Measurements from ENCODE around the gene PRDM10. TPM values are rescaled to one million over a fixed set of nuclear protein-coding genes. Genes with fewer than 3 reads are reported as not detected.

PRDM10 gene
- total RNA-seq, 1 experiment from 2014 or later = 18.9 TPM

DNA sequence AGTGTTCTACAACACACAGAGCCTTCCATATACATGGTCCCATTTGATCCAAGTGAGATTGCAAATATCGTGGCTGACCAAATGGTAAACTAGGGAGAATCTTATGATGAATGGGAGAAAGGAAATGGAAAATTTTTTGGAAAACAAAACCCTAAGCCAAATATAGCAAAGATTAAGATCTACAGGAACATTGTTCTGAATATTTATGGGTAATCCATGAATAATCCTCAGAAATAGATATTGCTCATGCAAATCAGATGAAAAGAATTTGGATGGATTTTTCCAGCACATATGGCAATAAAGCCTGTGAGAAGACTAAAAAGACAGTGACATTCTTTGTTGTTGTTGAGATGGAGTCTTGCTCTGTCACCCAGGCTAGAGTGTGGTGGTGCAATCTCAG lies 21.7 kb upstream of the PRDM10 start:
- H3K27ac Mint-ChIP-seq = no peak overlapping the region
- H3K4me1 Mint-ChIP-seq = peaks cover 8% of the 10 kb centered on the region
- DNase-seq (ENCODE audit: low spot score) (no peak), ATAC-seq (no peak)
- no peak overlapping the region for H3K4me3 Mint-ChIP-seq
- H3K36me3 Mint-ChIP-seq = no peaks in the 10 kb centered on the region
- TF ChIP-seq, protein P1, sequence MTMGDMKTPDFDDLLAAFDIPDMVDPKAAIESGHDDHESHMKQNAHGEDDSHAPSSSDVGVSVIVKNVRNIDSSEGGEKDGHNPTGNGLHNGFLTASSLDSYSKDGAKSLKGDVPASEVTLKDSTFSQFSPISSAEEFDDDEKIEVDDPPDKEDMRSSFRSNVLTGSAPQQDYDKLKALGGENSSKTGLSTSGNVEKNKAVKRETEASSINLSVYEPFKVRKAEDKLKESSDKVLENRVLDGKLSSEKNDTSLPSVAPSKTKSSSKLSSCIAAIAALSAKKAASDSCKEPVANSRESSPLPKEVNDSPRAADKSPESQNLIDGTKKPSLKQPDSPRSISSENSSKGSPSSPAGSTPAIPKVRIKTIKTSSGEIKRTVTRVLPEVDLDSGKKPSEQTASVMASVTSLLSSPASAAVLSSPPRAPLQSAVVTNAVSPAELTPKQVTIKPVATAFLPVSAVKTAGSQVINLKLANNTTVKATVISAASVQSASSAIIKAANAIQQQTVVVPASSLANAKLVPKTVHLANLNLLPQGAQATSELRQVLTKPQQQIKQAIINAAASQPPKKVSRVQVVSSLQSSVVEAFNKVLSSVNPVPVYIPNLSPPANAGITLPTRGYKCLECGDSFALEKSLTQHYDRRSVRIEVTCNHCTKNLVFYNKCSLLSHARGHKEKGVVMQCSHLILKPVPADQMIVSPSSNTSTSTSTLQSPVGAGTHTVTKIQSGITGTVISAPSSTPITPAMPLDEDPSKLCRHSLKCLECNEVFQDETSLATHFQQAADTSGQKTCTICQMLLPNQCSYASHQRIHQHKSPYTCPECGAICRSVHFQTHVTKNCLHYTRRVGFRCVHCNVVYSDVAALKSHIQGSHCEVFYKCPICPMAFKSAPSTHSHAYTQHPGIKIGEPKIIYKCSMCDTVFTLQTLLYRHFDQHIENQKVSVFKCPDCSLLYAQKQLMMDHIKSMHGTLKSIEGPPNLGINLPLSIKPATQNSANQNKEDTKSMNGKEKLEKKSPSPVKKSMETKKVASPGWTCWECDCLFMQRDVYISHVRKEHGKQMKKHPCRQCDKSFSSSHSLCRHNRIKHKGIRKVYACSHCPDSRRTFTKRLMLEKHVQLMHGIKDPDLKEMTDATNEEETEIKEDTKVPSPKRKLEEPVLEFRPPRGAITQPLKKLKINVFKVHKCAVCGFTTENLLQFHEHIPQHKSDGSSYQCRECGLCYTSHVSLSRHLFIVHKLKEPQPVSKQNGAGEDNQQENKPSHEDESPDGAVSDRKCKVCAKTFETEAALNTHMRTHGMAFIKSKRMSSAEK (CRISPR knock-in tag; IDR thresholded peaks at IDR 0.05; ENCODE audit: borderline replicate concordance) = no peak
- TF ChIP-seq, protein P2, sequence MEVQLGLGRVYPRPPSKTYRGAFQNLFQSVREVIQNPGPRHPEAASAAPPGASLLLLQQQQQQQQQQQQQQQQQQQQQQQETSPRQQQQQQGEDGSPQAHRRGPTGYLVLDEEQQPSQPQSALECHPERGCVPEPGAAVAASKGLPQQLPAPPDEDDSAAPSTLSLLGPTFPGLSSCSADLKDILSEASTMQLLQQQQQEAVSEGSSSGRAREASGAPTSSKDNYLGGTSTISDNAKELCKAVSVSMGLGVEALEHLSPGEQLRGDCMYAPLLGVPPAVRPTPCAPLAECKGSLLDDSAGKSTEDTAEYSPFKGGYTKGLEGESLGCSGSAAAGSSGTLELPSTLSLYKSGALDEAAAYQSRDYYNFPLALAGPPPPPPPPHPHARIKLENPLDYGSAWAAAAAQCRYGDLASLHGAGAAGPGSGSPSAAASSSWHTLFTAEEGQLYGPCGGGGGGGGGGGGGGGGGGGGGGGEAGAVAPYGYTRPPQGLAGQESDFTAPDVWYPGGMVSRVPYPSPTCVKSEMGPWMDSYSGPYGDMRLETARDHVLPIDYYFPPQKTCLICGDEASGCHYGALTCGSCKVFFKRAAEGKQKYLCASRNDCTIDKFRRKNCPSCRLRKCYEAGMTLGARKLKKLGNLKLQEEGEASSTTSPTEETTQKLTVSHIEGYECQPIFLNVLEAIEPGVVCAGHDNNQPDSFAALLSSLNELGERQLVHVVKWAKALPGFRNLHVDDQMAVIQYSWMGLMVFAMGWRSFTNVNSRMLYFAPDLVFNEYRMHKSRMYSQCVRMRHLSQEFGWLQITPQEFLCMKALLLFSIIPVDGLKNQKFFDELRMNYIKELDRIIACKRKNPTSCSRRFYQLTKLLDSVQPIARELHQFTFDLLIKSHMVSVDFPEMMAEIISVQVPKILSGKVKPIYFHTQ (CRISPR knock-in tag; IDR thresholded peaks at IDR 0.05) = no peak
- ChIA-PET POLR2A (no interaction called here), CTCF (no interaction called here)
- peaks cover 2% of the 10 kb centered on the region; the same call in 1 of the 2 replicates for H3K27me3 Mint-ChIP-seq (ENCODE audit: low read depth)
- H3K9me3 Mint-ChIP-seq = peaks cover 9% of the 10 kb centered on the region

DNA sequence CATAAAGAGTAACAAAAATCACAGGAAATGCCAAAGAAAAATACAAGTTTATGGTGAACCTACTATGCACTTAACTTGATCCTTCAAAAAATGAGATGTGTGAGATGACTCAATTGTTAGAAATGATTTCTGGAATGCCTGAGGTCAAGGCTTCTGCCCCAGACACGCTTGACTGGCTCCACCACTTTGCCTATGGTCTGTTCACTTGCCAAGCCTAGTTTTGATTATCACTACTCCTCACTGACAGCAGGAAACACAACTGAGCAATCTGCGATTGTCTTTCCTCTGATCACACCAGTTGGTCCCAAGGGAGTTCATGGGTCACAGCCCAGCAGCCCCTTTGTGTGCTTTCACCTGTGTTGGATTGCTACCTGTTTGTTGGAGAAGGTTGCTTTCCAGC lies 20.6 kb upstream of the PRDM10 start:
- no peak overlapping the region for H3K27ac Mint-ChIP-seq
- H3K4me1 Mint-ChIP-seq = peaks cover 4% of the 10 kb centered on the region
- peaks cover 9% of the 10 kb centered on the region for H3K9me3 Mint-ChIP-seq
- POLR2A ChIA-PET = no interaction called here
- H3K4me3 Mint-ChIP-seq = no peak overlapping the region
- CTCF ChIA-PET = no interaction called here
- ATAC-seq = no peak
- peaks cover 2% of the 10 kb centered on the region; the same call in 1 of the 2 replicates for H3K27me3 Mint-ChIP-seq (ENCODE audit: low read depth)
- no peak for DNase-seq (ENCODE audit: low spot score)
- H3K36me3 Mint-ChIP-seq = no peaks in the 10 kb centered on the region
- TF ChIP-seq ZNF219 (CRISPR knock-in tag; IDR thresholded peaks at IDR 0.05; ENCODE audit: borderline replicate concordance) (no peak), ELF4 (CRISPR knock-in tag; IDR thresholded peaks at IDR 0.05; ENCODE audit: low read depth) (no peak), RELA (CRISPR knock-in tag; IDR thresholded peaks at IDR 0.05; ENCODE audit: borderline replicate concordance) (no peak), NR2C2 (CRISPR knock-in tag; IDR thresholded peaks at IDR 0.05) (no peak), GTF2I (CRISPR knock-in tag; conservative IDR thresholded peaks at IDR 0.05) (no peak), ESRRA (CRISPR knock-in tag; IDR thresholded peaks at IDR 0.05; ENCODE audit: borderline replicate concordance) (no peak), SMAD3 (CRISPR knock-in tag; IDR thresholded peaks at IDR 0.05; ENCODE audit: borderline replicate concordance) (no peak)
- TF ChIP-seq, protein P3, sequence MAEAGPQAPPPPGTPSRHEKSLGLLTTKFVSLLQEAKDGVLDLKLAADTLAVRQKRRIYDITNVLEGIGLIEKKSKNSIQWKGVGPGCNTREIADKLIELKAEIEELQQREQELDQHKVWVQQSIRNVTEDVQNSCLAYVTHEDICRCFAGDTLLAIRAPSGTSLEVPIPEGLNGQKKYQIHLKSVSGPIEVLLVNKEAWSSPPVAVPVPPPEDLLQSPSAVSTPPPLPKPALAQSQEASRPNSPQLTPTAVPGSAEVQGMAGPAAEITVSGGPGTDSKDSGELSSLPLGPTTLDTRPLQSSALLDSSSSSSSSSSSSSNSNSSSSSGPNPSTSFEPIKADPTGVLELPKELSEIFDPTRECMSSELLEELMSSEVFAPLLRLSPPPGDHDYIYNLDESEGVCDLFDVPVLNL (CRISPR knock-in tag; IDR thresholded peaks at IDR 0.05; ENCODE audit: borderline replicate concordance, low read depth) = no peak
- TF ChIP-seq, protein P4, sequence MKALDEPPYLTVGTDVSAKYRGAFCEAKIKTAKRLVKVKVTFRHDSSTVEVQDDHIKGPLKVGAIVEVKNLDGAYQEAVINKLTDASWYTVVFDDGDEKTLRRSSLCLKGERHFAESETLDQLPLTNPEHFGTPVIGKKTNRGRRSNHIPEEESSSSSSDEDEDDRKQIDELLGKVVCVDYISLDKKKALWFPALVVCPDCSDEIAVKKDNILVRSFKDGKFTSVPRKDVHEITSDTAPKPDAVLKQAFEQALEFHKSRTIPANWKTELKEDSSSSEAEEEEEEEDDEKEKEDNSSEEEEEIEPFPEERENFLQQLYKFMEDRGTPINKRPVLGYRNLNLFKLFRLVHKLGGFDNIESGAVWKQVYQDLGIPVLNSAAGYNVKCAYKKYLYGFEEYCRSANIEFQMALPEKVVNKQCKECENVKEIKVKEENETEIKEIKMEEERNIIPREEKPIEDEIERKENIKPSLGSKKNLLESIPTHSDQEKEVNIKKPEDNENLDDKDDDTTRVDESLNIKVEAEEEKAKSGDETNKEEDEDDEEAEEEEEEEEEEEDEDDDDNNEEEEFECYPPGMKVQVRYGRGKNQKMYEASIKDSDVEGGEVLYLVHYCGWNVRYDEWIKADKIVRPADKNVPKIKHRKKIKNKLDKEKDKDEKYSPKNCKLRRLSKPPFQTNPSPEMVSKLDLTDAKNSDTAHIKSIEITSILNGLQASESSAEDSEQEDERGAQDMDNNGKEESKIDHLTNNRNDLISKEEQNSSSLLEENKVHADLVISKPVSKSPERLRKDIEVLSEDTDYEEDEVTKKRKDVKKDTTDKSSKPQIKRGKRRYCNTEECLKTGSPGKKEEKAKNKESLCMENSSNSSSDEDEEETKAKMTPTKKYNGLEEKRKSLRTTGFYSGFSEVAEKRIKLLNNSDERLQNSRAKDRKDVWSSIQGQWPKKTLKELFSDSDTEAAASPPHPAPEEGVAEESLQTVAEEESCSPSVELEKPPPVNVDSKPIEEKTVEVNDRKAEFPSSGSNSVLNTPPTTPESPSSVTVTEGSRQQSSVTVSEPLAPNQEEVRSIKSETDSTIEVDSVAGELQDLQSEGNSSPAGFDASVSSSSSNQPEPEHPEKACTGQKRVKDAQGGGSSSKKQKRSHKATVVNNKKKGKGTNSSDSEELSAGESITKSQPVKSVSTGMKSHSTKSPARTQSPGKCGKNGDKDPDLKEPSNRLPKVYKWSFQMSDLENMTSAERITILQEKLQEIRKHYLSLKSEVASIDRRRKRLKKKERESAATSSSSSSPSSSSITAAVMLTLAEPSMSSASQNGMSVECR (CRISPR knock-in tag; IDR thresholded peaks at IDR 0.05; ENCODE audit: borderline replicate concordance) = no peak
- TF ChIP-seq, protein P5, sequence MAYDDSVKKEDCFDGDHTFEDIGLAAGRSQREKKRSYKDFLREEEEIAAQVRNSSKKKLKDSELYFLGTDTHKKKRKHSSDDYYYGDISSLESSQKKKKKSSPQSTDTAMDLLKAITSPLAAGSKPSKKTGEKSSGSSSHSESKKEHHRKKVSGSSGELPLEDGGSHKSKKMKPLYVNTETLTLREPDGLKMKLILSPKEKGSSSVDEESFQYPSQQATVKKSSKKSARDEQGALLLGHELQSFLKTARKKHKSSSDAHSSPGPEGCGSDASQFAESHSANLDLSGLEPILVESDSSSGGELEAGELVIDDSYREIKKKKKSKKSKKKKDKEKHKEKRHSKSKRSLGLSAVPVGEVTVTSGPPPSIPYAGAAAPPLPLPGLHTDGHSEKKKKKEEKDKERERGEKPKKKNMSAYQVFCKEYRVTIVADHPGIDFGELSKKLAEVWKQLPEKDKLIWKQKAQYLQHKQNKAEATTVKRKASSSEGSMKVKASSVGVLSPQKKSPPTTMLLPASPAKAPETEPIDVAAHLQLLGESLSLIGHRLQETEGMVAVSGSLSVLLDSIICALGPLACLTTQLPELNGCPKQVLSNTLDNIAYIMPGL (CRISPR knock-in tag; IDR thresholded peaks at IDR 0.05) = no peak
- TF ChIP-seq, protein P6, sequence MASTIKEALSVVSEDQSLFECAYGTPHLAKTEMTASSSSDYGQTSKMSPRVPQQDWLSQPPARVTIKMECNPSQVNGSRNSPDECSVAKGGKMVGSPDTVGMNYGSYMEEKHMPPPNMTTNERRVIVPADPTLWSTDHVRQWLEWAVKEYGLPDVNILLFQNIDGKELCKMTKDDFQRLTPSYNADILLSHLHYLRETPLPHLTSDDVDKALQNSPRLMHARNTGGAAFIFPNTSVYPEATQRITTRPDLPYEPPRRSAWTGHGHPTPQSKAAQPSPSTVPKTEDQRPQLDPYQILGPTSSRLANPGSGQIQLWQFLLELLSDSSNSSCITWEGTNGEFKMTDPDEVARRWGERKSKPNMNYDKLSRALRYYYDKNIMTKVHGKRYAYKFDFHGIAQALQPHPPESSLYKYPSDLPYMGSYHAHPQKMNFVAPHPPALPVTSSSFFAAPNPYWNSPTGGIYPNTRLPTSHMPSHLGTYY (CRISPR knock-in tag; IDR thresholded peaks at IDR 0.05) = no peak
- TF ChIP-seq, protein P7, sequence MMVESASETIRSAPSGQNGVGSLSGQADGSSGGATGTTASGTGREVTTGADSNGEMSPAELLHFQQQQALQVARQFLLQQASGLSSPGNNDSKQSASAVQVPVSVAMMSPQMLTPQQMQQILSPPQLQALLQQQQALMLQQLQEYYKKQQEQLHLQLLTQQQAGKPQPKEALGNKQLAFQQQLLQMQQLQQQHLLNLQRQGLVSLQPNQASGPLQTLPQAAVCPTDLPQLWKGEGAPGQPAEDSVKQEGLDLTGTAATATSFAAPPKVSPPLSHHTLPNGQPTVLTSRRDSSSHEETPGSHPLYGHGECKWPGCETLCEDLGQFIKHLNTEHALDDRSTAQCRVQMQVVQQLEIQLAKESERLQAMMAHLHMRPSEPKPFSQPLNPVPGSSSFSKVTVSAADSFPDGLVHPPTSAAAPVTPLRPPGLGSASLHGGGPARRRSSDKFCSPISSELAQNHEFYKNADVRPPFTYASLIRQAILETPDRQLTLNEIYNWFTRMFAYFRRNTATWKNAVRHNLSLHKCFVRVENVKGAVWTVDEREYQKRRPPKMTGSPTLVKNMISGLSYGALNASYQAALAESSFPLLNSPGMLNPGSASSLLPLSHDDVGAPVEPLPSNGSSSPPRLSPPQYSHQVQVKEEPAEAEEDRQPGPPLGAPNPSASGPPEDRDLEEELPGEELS (CRISPR knock-in tag; IDR thresholded peaks at IDR 0.05) = no peak
